ENCODE measurements around the gene HCN3. TPM values are rescaled to one million over a fixed set of nuclear protein-coding genes. Genes with fewer than 3 reads are reported as not detected.

HCN3 gene
- polyA plus RNA-seq, 1 of the 3 experiments (the other 2 are of a cell fraction): 9.7 TPM

GRCh38 chr1:155254228-155254713, 23.0 kb upstream of the HCN3 start:
- Histone ChIP-seq H3K9me3 (no peaks in the 10 kb centered on the region), H4K20me1 (ENCODE audit: insufficient read depth) (no peaks in the 10 kb centered on the region), H3K27me3 (ENCODE audit: insufficient read depth) (no peaks in the 10 kb centered on the region), H3K4me1 (ENCODE audit: control insufficient read depth in 1 of 2, insufficient read depth in 2 of 2, low read depth in 1 of 2, low read length in 1 of 2) (peaks cover 0 to 20% of the 10 kb centered on the region in 2 experiments; a peak in 1 of 4 replicates), H3K4me3 (ENCODE audit: low read depth in 2 of 2, low read length in 1 of 2) (peak overlapping the region; percentile 79 to 82), H3F3A (replicated peaks; ENCODE audit: insufficient read depth) (peaks cover 40% of the 10 kb centered on the region), H2AFZ (ENCODE audit: low read depth) (no peak overlapping the region), H3K9ac (peak overlapping the region; percentile 77), H3K36me3 (replicated peaks in 1 of 2; ENCODE audit: control insufficient read depth in 1 of 2, insufficient read depth in 2 of 2, low read length in 1 of 2) (peaks cover 14 to 27% of the 10 kb centered on the region in 2 experiments), H3K27ac (ENCODE audit: low read depth in 2 of 2, low read length in 1 of 2) (peak overlapping the region in 1 of 2 experiments; percentile 93; a peak in 2 of 4 replicates), H3K4me2 (peak overlapping the region; percentile 100), H3K79me2 (ENCODE audit: insufficient read depth) (peaks cover 23% of the 10 kb centered on the region), H3K9me2 (no peaks in the 10 kb centered on the region)
- CTCF ChIA-PET: interaction anchor here (0.9 to 13.3 kb wide), 6 partner anchors 10 to 812 kb away, joined by 3 to 184 read pairs (median 7); partner anchors contain the start of genes CLK2 and RUSC1
- POLR2A ChIA-PET: interaction anchor here (0.9 to 2.4 kb wide), 3 partner anchors 8 to 19 kb away, joined by 4 to 7 read pairs (median 4); partner anchors contain the start of gene CLK2
- WGBS (ENCODE audit: low lambda C conversion rate): 0% methylated on average over 1 of the region's 12 CpGs
- no peak for DNase-seq
- no peak for TF ChIP-seq MEF2A (IDR thresholded peaks at IDR 0.05; ENCODE audit: borderline replicate concordance, low read depth)
- no peak for TF ChIP-seq GABPA (IDR thresholded peaks at IDR 0.05; ENCODE audit: low read depth)
- TF ChIP-seq FOXJ3 (CRISPR knock-in tag; IDR thresholded peaks at IDR 0.05): no peak
- no peak for TF ChIP-seq POLR2AphosphoS5 (IDR thresholded peaks at IDR 0.05; ENCODE audit: low read depth, low read length)
- TF ChIP-seq USF1 (IDR thresholded peaks at IDR 0.05; ENCODE audit: borderline replicate concordance, low read depth): no peak
- TF ChIP-seq CHD2 (IDR thresholded peaks at IDR 0.05; ENCODE audit: low read length, partially characterized antibody): no peak
- no peak for TF ChIP-seq YY1 (IDR thresholded peaks at IDR 0.05; ENCODE audit: low read depth)
- no peak for TF ChIP-seq TEAD4 (IDR thresholded peaks at IDR 0.05; ENCODE audit: borderline replicate concordance, insufficient read depth)
- TF ChIP-seq ZBTB33 (IDR thresholded peaks at IDR 0.05; ENCODE audit: borderline replicate concordance, low read depth): no peak

DNA sequence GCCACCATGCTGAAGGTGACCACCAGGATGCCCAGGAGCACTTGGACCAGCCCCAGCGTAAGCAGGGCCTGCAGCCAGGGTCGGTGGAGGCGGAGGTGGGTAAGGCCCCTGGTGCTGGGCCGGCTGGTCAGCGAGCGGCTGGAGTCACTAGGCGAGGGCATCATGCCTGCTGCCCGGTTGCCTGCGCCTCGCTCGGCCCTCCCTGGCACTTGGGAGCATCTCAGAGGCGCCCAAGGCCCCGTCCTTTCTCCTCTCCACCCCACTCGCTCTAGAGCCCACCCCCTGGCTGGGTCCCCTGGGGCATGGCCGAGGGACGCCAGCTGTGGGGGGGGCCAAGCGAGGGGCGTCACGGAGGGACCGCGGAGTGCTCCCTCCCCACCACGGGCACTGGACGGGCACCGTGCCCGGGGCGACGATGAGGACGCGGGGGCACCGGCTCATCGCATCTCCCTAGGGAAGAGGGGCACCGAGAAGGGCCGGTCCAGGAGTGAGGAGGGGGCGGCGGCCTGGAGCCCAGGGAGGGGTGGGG, 22.5 kb upstream of the HCN3 start:
- Histone ChIP-seq H3K4me2 (peak overlapping the region; percentile 100), H3K4me3 (ENCODE audit: low read depth in 2 of 2, low read length in 1 of 2) (peak overlapping the region; percentile 79 to 82), H3K4me1 (ENCODE audit: control insufficient read depth in 1 of 2, insufficient read depth in 2 of 2, low read depth in 1 of 2, low read length in 1 of 2) (peaks cover 0 to 20% of the 10 kb centered on the region in 2 experiments; a peak in 1 of 4 replicates), H3F3A (replicated peaks; ENCODE audit: insufficient read depth) (peaks cover 43% of the 10 kb centered on the region), H3K27me3 (ENCODE audit: insufficient read depth) (no peaks in the 10 kb centered on the region), H2AFZ (ENCODE audit: low read depth) (peak overlapping the region; percentile 77), H3K9me3 (no peaks in the 10 kb centered on the region), H3K27ac (ENCODE audit: low read depth in 2 of 2, low read length in 1 of 2) (peak overlapping the region; percentile 76 to 93; a peak in 3 of 4 replicates), H4K20me1 (ENCODE audit: insufficient read depth) (no peaks in the 10 kb centered on the region), H3K79me2 (ENCODE audit: insufficient read depth) (peaks cover 23% of the 10 kb centered on the region), H3K36me3 (replicated peaks in 1 of 2; ENCODE audit: control insufficient read depth in 1 of 2, insufficient read depth in 2 of 2, low read length in 1 of 2) (peaks cover 15 to 29% of the 10 kb centered on the region in 2 experiments), H3K9me2 (no peaks in the 10 kb centered on the region), H3K9ac (peak overlapping the region; percentile 77)
- CTCF ChIA-PET: interaction anchor here (0.7 to 13.3 kb wide), 8 partner anchors 10 to 812 kb away, joined by 3 to 184 read pairs (median 4); partner anchors contain the start of genes CLK2, KRTCAP2, RUSC1 and TRIM46
- peak; percentile 75 for DNase-seq
- TF ChIP-seq FOSL2 (IDR thresholded peaks at IDR 0.05; ENCODE audit: borderline replicate concordance, low read depth): no peak
- peak; percentile 4; the same call in 1 of the 2 replicates for TF ChIP-seq MXI1 (IDR thresholded peaks at IDR 0.05; ENCODE audit: low read depth, low read length)
- no peak for TF ChIP-seq ELF1 (IDR thresholded peaks at IDR 0.05)
- TF ChIP-seq MAX (IDR thresholded peaks at IDR 0.05; ENCODE audit: low read depth): 0 out of 2 replicates have a peak, but pooled peaks have one; percentile 8
- WGBS (ENCODE audit: low lambda C conversion rate): 8% methylated on average over 17 of the region's 35 CpGs
- POLR2A ChIA-PET: interaction anchor here (0.6 to 2.4 kb wide), 4 partner anchors 9 to 18 kb away, joined by 3 to 7 read pairs (median 4); partner anchors contain the start of gene CLK2
